HepG2 (cell line): ENCODE measurements around the gene SH2D6. TPM values are rescaled to one million over a fixed set of nuclear protein-coding genes. Genes with fewer than 3 reads are reported as not detected.
"Not testable (repeated sequence)": the region's sequence is repeated elsewhere in the genome, so short reads cannot be mapped to it uniquely, and the experiment has no call there.

Experiments
- ATAC-seq: fragments of 200-7000 bp; cut with Tn5 transposase; 3 replicates; pipeline ENCODE4 v1.9.1; 2020; ENCODE audit warnings: mild to moderate bottlenecking, moderate library complexity
- BruUV-seq: library from RNA; stranded (reverse); fragments of 400-500 nt; replicated peaks from 2 replicates; lab custom pipeline; 2021; lab: Mats Ljungman, UMichigan
- CTCF ChIA-PET: fragments of 300-600 bp; formaldehyde crosslinking; extraction: SDS; loops from one replicate; lab custom pipeline; 2021; ENCODE audit warnings: low total read pairs, inconsistent platforms, low intra/inter-chr PET ratio; lab: Yijun Ruan, JAX
- POLR2A ChIA-PET: fragments of 350-600 bp; sonication (Branson Sonifier 250); formaldehyde crosslinking; loops from one replicate; lab custom pipeline; 2020; ENCODE audit warnings: antibody characterized with exemption, inconsistent platforms; lab: Yijun Ruan, JAX
- DNase-seq: peaks from one replicate; pipeline ENCODE4 v3.0.0-alpha.2; 2015; ENCODE audit warnings: low spot score
- FAIRE-seq: peaks from 3 replicates; lab custom pipeline; 2011; peaks lifted over from hg19 to GRCh38; lab: Jason Lieb, UNC
- H2AFZ ChIP-seq: one replicate; pipeline ENCODE4 v1.6.1; 2011; ENCODE audit warnings: low read length, inconsistent platforms
- H3K27ac ChIP-seq: fragments of 300-600 bp; 3 replicates; pipeline ENCODE4 v1.8.0; 2011; ENCODE audit warnings: mixed run types, mild to moderate bottlenecking, mixed read lengths, low read length, inconsistent platforms; ENCODE audit not compliant: insufficient read depth; ENCODE audit errors: extremely low read length
- H3K27me3 ChIP-seq, 2 experiments: fragments of 200-600 bp in 1 of 2; 2 replicates in 1 of 2; 3 replicates in 1 of 2; pipeline versions ENCODE4 v1.6.0 to v1.8.0; 2011; ENCODE audit warnings: low read length in 2 of 2, mild to moderate bottlenecking in 2 of 2, moderate library complexity in 2 of 2, inconsistent platforms in 1 of 2; ENCODE audit not compliant: insufficient read depth in 2 of 2, control insufficient read depth in 1 of 2
- H3K36me3 ChIP-seq, 2 experiments: fragments of 200-600 bp in 1 of 2; replicated peaks in 1 of 2; 2 replicates in 1 of 2; 3 replicates in 1 of 2; pipeline versions ENCODE4 v1.5.1 to v1.8.0; 2011; ENCODE audit warnings: low read length in 2 of 2, inconsistent platforms in 1 of 2; ENCODE audit not compliant: insufficient read depth in 2 of 2, control insufficient read depth in 1 of 2
- H3K4me1 ChIP-seq: 2 replicates; pipeline ENCODE4 v1.5.1; 2012; ENCODE audit warnings: low read length, inconsistent platforms; ENCODE audit not compliant: insufficient read depth
- H3K4me2 ChIP-seq: 2 replicates; pipeline ENCODE4 v1.6.0; 2011; ENCODE audit warnings: low read depth, low read length, inconsistent platforms
- H3K4me3 ChIP-seq, 3 experiments: fragments of 200-600 bp in 1 of 3; sonication (generic), shearing (Covaris generic) in 1 of 3; replicated peaks in 1 of 3; 2 replicates each; pipeline ENCODE4 v1.5.1; 2011 to 2016; ENCODE audit warnings: low read length in 3 of 3, inconsistent platforms in 2 of 3, low read depth in 2 of 3, mild to moderate bottlenecking in 2 of 3, control low read depth in 1 of 3, mixed read lengths in 1 of 3; ENCODE audit not compliant: insufficient read depth in 1 of 3
- H3K79me2 ChIP-seq: one replicate; pipeline ENCODE4 v1.6.1; 2011; ENCODE audit warnings: low read length, inconsistent platforms; ENCODE audit not compliant: insufficient read depth
- H3K9ac ChIP-seq: 2 replicates; pipeline ENCODE4 v1.6.0; 2011; ENCODE audit warnings: mild to moderate bottlenecking, low read depth, low read length, inconsistent platforms; ENCODE audit not compliant: insufficient read depth
- H3K9me3 ChIP-seq: 2 replicates; pipeline ENCODE4 v1.5.1; 2012; ENCODE audit warnings: mild to moderate bottlenecking, low read length
- H4K20me1 ChIP-seq: 2 replicates; pipeline ENCODE4 v1.6.0; 2011; ENCODE audit warnings: inconsistent platforms, mild to moderate bottlenecking, low read length, moderate library complexity; ENCODE audit not compliant: insufficient read depth
- ISL2 ChIP-seq: sonication (generic); formaldehyde crosslinking; IDR thresholded peaks from 2 replicates; pipeline ENCODE4 v1.5.0; 2020; ENCODE audit warnings: missing genetic modification reagents
- TCF7 ChIP-seq: sonication (generic); IDR thresholded peaks from 2 replicates; pipeline ENCODE4 v1.6.1; 2016; ENCODE audit warnings: antibody characterized with exemption, low read depth
- ZSCAN30 ChIP-seq: sonication (generic); formaldehyde crosslinking; IDR thresholded peaks from 2 replicates; pipeline ENCODE4 v1.5.0; 2020; ENCODE audit warnings: mild to moderate bottlenecking, missing genetic modification reagents
- WGBS: methylation state at CpG from one replicate; pipeline ENCODE4 v1.1.6; 2017; ENCODE audit warnings: low lambda C conversion rate; 5-methylcytosine and 5-hydroxymethylcytosine counted together
- in situ Hi-C: cut with HindIII; loops from 2 replicates; pipeline ENCODE4 v1.10.0; 2017; ENCODE audit warnings: low pct_unique_long_range_greater_than_20kb; ENCODE audit not compliant: extremely low pct_ligation_motif_present
- intact Hi-C: fragments of 100-400 bp; cut with micrococcal nuclease; formaldehyde crosslinking; loops from one replicate; pipeline ENCODE4 v1.10.0; 2022; ENCODE audit not compliant: unreplicated experiment
- polyA plus RNA-seq, 8 experiments: library from polyadenylated mRNA; depleted of rRNA in 3 of 8; stranded (reverse) in 7 of 8; unstranded in 1 of 8; fragments of >200 nt; fragmentation: Illumina TruSeq in 4 of 8; extraction: Trizol in 4 of 8; gene quantifications; 2 replicates each; pipeline versions ENCODE4 v1.2.1 to v1.2.3, GENCODE V29; 2011 to 2016; ENCODE audit warnings: low read depth in 4 of 8, missing spikeins in 1 of 8, mixed read lengths in 1 of 8; ENCODE audit not compliant: insufficient read depth in 1 of 8
- total RNA-seq, 5 experiments: library from RNA; depleted of rRNA; stranded (reverse); fragments of >200 nt; fragmentation: Illumina TruSeq; extraction: Trizol; gene quantifications; 2 replicates each; pipeline ENCODE4 v1.2.3, GENCODE V29; 2016; ENCODE audit warnings: low read depth in 1 of 5

Gene SH2D6
- total and polyA plus RNA-seq, 2 of the 13 experiments (the other 11 are each of a cell fraction or from before 2014, with no cell fraction given) = 0.11 to 0.26 TPM

GRCh38 chr2:85439025-85439472, 20.5 kb downstream of the SH2D6 start:
- H3K4me2 ChIP-seq = no peak overlapping the region; the same call in 1 of the 2 replicates
- H3K4me1 ChIP-seq = peaks cover 26% of the 10 kb centered on the region
- H3K79me2 ChIP-seq = no peaks in the 10 kb centered on the region
- peaks cover 4 to 61% of the 10 kb centered on the region in 2 experiments for H3K27me3 ChIP-seq
- H3K9me3 ChIP-seq = no peaks in the 10 kb centered on the region
- no peak overlapping the region for H3K9ac ChIP-seq
- intact Hi-C loops (no loop called here), in situ Hi-C loops (no loop called here)
- ChIA-PET CTCF (no interaction called here), POLR2A (interaction anchor here (1.4 to 5.3 kb wide), 2 partner anchors 18 to 99 kb away, joined by 4 to 26 read pairs; partner anchors contain the start of gene MAT2A)
- H3K4me3 ChIP-seq = no peak overlapping the region
- H3K27ac ChIP-seq = no peak overlapping the region
- peak; percentile 2; the same call in 2 of the 3 replicates for ATAC-seq
- H3K36me3 ChIP-seq = no peaks in the 10 kb centered on the region
- BruUV-seq = no TSS peak
- WGBS = 23% methylated on average over 6 of the region's 6 CpGs
- no peak for TF ChIP-seq ISL2
- TF ChIP-seq TCF7 = no peak
- TF ChIP-seq ZSCAN30 = no peak
- no peak overlapping the region for H2AFZ ChIP-seq
- peak; percentile 47 for FAIRE-seq
- H4K20me1 ChIP-seq = no peaks in the 10 kb centered on the region
- DNase-seq = peak; percentile 42

GRCh38 chr2:85439569-85439968, 21.1 kb downstream of the SH2D6 start:
- not testable (repeated sequence) for FAIRE-seq

More at GRCh38 chr2:85439569-85439968, 21.1 kb downstream of the SH2D6 start:
- ATAC-seq, H4K20me1 ChIP-seq, DNase-seq, H3K36me3 ChIP-seq, H2AFZ ChIP-seq, H3K4me2 ChIP-seq, intact Hi-C loops, H3K27ac ChIP-seq, in situ Hi-C loops, H3K79me2 ChIP-seq, CTCF ChIA-PET, H3K4me3 ChIP-seq, H3K9ac ChIP-seq, H3K9me3 ChIP-seq, BruUV-seq: not testable (repeated sequence)
- H3K4me1 ChIP-seq = peaks cover 26% of the 10 kb centered on the region
- POLR2A ChIA-PET = interaction anchor here (1.5 to 5.3 kb wide), 2 partner anchors 21 to 98 kb away, joined by 4 to 26 read pairs; partner anchors contain the start of genes MAT2A and SH2D6
- H3K27me3 ChIP-seq = peaks cover 4 to 56% of the 10 kb centered on the region in 2 experiments
- 71% methylated on average over 9 of the region's 9 CpGs for WGBS
